Bronchial epithelial cell (primary cell): Measurements from ENCODE around the gene ELMO3. TPM values are rescaled to one million over a fixed set of nuclear protein-coding genes. Genes with fewer than 3 reads are reported as not detected.
A peak's percentile ranks its signal among the peaks of the same experiment; 100 is the strongest.

Source experiments
- DNase-seq: peaks from one replicate; pipeline ENCODE4 v3.0.0-alpha.2; 2010; ENCODE audit warnings: low read depth
- FAIRE-seq: peaks from 2 replicates; lab custom pipeline; 2011; peaks lifted over from hg19 to GRCh38; lab: Jason Lieb, UNC
- H3K27me3 ChIP-seq: 2 replicates; pipeline ENCODE4 v1.5.1; 2011; ENCODE audit warnings: low read length; ENCODE audit not compliant: control insufficient read depth, insufficient read depth
- H3K36me3 ChIP-seq: 2 replicates; pipeline ENCODE4 v1.5.1; 2011; ENCODE audit warnings: low read length; ENCODE audit not compliant: control insufficient read depth, insufficient read depth
- H3K4me3 ChIP-seq: 2 replicates; pipeline ENCODE4 v1.5.1; 2011; ENCODE audit warnings: mild to moderate bottlenecking, low read depth, low read length, control low read depth
- total RNA-seq: library from RNA; depleted of rRNA; stranded (reverse); fragments of >200 nt; gene quantifications from 2 replicates; pipeline ENCODE4 v1.2.1, GENCODE V29; 2014
- TF ChIP-seq, protein P1 (sequence below): IDR thresholded peaks from 2 replicates; pipeline ENCODE4 v1.5.1; 2011; ENCODE audit warnings: mild to moderate bottlenecking, moderate library complexity, low read length, control low read depth, inconsistent platforms; ENCODE audit not compliant: insufficient read depth, severe bottlenecking

ELMO3 gene
- total RNA-seq, 1 donor from 2014 or later = 44.0 TPM

DNA sequence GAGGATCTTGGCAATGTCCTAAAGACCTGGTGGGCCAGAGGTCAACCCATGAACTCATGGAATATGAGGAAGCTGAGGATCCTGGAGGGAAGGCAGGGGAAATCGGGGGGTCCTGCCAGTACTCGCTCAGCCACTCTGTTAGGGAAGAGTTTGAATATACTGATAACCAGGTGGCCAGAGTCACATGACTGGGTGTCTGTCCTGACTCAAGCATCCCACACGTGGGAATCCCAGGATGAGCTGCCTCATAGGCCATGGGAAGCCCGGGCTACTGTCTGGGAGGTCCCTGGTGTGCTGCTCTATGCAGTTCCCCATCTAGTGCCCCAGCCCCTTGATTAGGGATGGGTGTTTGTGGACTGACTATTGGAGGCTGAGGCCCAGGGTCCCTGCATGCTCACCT is 10.6 kb upstream of the ELMO3 start:
- no peak for DNase-seq
- FAIRE-seq = no peak
- TF ChIP-seq, protein P1, sequence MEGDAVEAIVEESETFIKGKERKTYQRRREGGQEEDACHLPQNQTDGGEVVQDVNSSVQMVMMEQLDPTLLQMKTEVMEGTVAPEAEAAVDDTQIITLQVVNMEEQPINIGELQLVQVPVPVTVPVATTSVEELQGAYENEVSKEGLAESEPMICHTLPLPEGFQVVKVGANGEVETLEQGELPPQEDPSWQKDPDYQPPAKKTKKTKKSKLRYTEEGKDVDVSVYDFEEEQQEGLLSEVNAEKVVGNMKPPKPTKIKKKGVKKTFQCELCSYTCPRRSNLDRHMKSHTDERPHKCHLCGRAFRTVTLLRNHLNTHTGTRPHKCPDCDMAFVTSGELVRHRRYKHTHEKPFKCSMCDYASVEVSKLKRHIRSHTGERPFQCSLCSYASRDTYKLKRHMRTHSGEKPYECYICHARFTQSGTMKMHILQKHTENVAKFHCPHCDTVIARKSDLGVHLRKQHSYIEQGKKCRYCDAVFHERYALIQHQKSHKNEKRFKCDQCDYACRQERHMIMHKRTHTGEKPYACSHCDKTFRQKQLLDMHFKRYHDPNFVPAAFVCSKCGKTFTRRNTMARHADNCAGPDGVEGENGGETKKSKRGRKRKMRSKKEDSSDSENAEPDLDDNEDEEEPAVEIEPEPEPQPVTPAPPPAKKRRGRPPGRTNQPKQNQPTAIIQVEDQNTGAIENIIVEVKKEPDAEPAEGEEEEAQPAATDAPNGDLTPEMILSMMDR = no peak

DNA sequence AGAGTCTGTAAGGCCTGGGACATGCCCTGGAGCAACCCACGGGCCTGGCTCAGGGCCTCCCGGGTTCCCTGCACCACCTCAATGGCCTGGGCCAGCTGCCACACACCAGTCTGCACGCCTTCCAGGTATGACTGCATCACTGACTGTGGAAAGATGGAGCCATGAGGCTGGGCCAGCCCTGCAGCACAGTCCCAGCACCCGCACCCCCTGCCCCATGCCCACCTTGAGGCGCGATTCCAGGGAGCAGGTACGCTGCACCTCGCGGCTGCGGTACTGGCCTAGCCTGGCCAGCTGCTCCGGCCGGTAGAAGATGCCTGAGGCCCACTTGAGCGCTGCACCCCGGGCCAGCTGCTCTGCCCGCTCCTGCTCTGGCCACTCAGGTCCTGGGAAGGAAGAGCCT is 10.1 kb upstream of the ELMO3 start:
- Histone ChIP-seq H3K36me3 (peaks cover 7% of the 10 kb centered on the region), H3K27me3 (no peaks in the 10 kb centered on the region), H3K4me3 (no peak overlapping the region)
- FAIRE-seq (no peak), DNase-seq (no peak)
- TF ChIP-seq, protein P1 = no peak

More for the DNA sequence above, 10.6 kb upstream of the ELMO3 start:
- Histone ChIP-seq H3K27me3 (no peaks in the 10 kb centered on the region), H3K36me3 (peaks cover 3% of the 10 kb centered on the region), H3K4me3 (no peak overlapping the region)

DNA sequence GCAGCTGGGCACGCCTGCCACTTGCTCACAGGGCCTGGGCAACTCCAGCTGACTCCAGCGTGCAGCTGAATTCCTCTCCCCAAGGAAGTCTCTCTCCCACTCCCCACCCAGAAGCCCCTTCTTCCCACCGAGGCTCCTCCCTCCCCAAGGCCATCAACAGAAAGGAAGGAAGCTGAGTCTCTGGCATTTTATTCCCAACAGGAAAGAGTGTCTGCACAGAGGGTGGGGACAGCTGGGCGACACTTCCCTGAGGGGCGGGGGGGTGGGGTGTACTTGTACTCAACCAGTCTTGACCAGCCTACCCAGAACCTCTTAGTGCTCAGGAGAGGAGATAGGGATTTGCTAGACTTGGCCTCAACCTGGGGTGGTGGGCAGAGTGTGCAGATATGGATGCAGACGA is 8.9 kb upstream of the ELMO3 start, which contains the start of gene EXOC3L1:
Gene EXOC3L1 (minus strand): TSS at position 96 of the 400 bp plus-strand sequence. CDS start 460 bp downstream, outside the sequence.
- DNase-seq (no peak), FAIRE-seq (no peak)
- H3K36me3 ChIP-seq = peaks cover 19% of the 10 kb centered on the region
- H3K4me3 ChIP-seq = no peak within 1 kb of the TSS
- no peaks in the 10 kb centered on the region for H3K27me3 ChIP-seq
- TF ChIP-seq, protein P1 = no peak

DNA sequence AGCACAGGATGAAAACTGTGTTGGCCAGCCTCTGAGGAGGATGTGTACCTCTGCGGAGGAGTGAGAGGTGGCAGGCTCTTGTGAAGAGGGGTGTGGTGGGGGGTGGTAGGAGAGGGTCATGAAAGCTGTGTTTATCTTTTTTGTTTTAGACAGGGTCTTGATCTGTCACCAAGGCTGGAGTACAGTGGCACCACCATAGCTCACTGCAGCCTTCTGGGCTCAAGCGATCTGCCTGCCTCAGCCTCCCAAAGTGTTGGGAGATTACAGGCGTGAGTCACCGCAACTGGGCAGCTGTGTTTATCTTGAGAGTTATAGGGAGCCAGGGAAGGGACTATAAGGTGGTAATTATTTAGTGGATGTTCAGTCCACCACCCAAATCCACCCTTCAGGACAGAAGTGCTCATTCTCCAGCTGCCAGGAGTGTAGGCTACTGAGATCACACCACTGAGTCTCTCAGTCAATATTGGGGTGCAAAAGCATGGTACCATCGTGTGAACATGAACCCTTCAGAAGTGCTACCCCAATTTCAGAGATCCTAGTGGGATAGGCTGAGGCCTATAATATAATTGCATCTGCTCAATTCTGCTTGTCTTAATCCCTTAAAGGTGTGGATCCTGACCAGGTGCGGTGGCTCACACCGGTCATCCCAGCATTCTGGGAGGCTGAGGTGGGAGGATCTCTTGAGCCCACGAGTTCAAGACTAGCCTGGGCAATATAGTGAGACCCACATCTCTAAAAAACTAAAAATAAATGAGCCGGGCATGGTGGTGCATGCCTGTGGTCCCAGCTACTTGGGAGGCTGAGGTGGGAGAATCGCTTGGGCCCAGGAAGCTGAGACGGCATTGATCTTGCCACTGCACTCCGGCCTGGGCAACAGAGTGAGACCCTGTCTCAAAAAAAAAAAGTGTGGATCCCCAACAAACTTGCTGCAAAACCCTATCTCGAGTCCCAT is 8.2 kb upstream of the ELMO3 start:
- FAIRE-seq (no peak), DNase-seq (no peak)
- H3K4me3 ChIP-seq = no peak overlapping the region
- TF ChIP-seq, protein P1 = no peak
- H3K27me3 ChIP-seq = no peaks in the 10 kb centered on the region
- peaks cover 24% of the 10 kb centered on the region for H3K36me3 ChIP-seq

DNA sequence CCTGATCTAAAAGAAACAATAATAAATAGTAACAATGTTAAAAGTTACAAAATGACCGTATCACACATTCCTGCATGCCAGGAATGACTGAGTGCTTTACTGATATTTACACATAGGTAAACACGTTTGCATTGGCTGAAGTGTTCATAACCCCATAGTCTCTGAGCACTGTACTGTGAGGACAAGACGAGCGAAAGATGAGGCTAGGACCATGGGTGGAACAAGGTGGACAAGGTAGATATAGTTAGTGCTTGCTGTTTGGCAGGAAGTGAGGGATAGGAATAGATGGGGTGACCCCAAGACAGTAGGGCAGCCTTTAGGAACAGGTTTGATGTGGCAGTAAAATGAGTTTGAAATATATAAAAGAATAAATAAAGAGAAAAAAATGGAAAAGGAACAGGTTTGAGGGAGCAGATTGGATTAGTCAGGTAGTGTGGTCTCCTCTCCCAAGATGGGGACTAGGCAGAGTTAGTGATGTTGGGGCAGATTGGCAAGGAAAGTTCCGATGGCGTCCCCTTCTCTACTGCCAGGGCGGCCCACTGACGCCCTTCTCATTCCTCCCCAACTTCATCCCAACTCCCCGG is 7.4 kb upstream of the ELMO3 start:
- no peak for FAIRE-seq
- TF ChIP-seq, protein P1 = no peak
- DNase-seq = no peak
- Histone ChIP-seq H3K27me3 (no peaks in the 10 kb centered on the region), H3K36me3 (peaks cover 30% of the 10 kb centered on the region), H3K4me3 (peak overlapping the region; percentile 76)
